ENCODE measurements around the gene PCED1B. TPM values are rescaled to one million over a fixed set of nuclear protein-coding genes. Genes with fewer than 3 reads are reported as not detected.

Gene PCED1B
- total RNA-seq, 1 experiment from 2014 or later = 6.6 TPM

DNA sequence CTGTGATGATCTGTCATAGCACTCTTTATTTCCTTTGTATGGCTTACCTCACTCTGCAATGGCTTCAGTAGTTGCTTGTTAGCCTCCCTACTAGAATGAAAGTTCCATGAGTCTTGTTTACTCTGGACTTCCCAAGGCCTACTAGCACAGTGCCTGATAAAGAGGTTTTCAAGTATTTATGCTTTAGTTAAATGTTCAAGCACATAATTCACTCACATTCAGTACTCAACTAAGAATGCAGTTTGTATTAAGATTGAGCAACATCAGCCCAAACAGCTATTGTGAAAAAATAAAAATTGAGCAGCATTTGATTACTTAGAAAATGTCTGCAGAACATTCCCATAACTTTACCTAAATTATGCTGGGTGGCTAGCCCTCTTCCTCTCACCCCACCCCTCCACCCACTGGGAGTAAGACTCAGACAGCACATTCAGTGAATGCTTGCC is 159.3 kb downstream of the PCED1B start:
- CTCF ChIA-PET = no interaction called here
- POLR2A ChIA-PET = no interaction called here
- H3K27ac Mint-ChIP-seq = peak overlapping the region; percentile 69
- no peak for DNase-seq (ENCODE audit: low spot score)
- no peaks in the 10 kb centered on the region for H3K9me3 Mint-ChIP-seq
- H3K36me3 Mint-ChIP-seq = peaks cover 13% of the 10 kb centered on the region
- H3K27me3 Mint-ChIP-seq (ENCODE audit: low read depth) = no peaks in the 10 kb centered on the region
- no peak for ATAC-seq
- peaks cover 38% of the 10 kb centered on the region for H3K4me1 Mint-ChIP-seq
- no peak overlapping the region for H3K4me3 Mint-ChIP-seq
- no peak for TF ChIP-seq NFE2L1 (CRISPR knock-in tag; IDR thresholded peaks at IDR 0.05)
- TF ChIP-seq E2F5 (CRISPR knock-in tag; IDR thresholded peaks at IDR 0.05) = no peak
- TF ChIP-seq, protein P1, sequence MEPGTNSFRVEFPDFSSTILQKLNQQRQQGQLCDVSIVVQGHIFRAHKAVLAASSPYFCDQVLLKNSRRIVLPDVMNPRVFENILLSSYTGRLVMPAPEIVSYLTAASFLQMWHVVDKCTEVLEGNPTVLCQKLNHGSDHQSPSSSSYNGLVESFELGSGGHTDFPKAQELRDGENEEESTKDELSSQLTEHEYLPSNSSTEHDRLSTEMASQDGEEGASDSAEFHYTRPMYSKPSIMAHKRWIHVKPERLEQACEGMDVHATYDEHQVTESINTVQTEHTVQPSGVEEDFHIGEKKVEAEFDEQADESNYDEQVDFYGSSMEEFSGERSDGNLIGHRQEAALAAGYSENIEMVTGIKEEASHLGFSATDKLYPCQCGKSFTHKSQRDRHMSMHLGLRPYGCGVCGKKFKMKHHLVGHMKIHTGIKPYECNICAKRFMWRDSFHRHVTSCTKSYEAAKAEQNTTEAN (CRISPR knock-in tag; IDR thresholded peaks at IDR 0.05) = no peak
- no peak for TF ChIP-seq HMGA2 (CRISPR knock-in tag; IDR thresholded peaks at IDR 0.05)
- no peak for TF ChIP-seq FOXK1 (CRISPR knock-in tag; IDR thresholded peaks at IDR 0.05)
- TF ChIP-seq SOX15 (CRISPR knock-in tag; IDR thresholded peaks at IDR 0.05) = no peak
- no peak for TF ChIP-seq ZNF232 (CRISPR knock-in tag; IDR thresholded peaks at IDR 0.05)
- no peak for TF ChIP-seq CREB1 (CRISPR knock-in tag; IDR thresholded peaks at IDR 0.05)
- TF ChIP-seq, protein P2, sequence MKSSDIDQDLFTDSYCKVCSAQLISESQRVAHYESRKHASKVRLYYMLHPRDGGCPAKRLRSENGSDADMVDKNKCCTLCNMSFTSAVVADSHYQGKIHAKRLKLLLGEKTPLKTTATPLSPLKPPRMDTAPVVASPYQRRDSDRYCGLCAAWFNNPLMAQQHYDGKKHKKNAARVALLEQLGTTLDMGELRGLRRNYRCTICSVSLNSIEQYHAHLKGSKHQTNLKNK (CRISPR knock-in tag; IDR thresholded peaks at IDR 0.05) = no peak
- TF ChIP-seq TP53 (CRISPR knock-in tag; IDR thresholded peaks at IDR 0.05) = no peak

DNA sequence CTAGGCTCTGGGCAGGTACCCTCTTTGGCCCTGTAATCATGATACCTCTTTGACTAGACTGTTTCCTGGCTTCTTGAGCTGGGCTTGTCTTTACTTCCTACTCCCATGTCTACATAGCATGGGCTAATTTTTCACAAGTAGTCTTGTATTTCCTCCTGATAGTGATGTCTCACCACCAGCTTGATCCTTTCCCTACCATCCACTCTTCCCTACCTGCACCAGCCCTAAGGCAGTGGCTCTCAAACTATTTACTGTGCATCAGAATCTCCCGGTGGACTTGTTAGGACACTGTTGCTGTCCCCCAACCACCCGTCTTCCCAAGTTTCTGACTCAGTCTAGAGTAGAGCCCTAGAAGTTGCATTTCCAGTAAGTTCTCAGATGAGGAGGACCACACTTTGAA is 163.0 kb downstream of the PCED1B start:
- Mint-ChIP-seq H3K9me3 (no peaks in the 10 kb centered on the region), H3K4me3 (no peak overlapping the region)

More for the DNA sequence above, 163.0 kb downstream of the PCED1B start:
- no peak for DNase-seq (ENCODE audit: low spot score)
- no peak for ATAC-seq
- Mint-ChIP-seq H3K36me3 (no peaks in the 10 kb centered on the region), H3K27me3 (ENCODE audit: low read depth) (no peaks in the 10 kb centered on the region; the same call in 1 of the 2 replicates), H3K4me1 (peaks cover 19% of the 10 kb centered on the region), H3K27ac (no peak overlapping the region)
- no peak for TF ChIP-seq ZNF317 (CRISPR knock-in tag; IDR thresholded peaks at IDR 0.05; ENCODE audit: borderline replicate concordance, low read depth)
- no peak for TF ChIP-seq AR (CRISPR knock-in tag; IDR thresholded peaks at IDR 0.05)
- TF ChIP-seq, protein P3, sequence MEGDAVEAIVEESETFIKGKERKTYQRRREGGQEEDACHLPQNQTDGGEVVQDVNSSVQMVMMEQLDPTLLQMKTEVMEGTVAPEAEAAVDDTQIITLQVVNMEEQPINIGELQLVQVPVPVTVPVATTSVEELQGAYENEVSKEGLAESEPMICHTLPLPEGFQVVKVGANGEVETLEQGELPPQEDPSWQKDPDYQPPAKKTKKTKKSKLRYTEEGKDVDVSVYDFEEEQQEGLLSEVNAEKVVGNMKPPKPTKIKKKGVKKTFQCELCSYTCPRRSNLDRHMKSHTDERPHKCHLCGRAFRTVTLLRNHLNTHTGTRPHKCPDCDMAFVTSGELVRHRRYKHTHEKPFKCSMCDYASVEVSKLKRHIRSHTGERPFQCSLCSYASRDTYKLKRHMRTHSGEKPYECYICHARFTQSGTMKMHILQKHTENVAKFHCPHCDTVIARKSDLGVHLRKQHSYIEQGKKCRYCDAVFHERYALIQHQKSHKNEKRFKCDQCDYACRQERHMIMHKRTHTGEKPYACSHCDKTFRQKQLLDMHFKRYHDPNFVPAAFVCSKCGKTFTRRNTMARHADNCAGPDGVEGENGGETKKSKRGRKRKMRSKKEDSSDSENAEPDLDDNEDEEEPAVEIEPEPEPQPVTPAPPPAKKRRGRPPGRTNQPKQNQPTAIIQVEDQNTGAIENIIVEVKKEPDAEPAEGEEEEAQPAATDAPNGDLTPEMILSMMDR (IDR thresholded peaks at IDR 0.05) = no peak
- no peak for TF ChIP-seq SP1 (CRISPR knock-in tag; conservative IDR thresholded peaks at IDR 0.05)
- TF ChIP-seq ATF3 (CRISPR knock-in tag; conservative IDR thresholded peaks at IDR 0.05) = no peak
- TF ChIP-seq NR1H2 (CRISPR knock-in tag; IDR thresholded peaks at IDR 0.05) = no peak
- TF ChIP-seq CREM (CRISPR knock-in tag; IDR thresholded peaks at IDR 0.05) = no peak
- TF ChIP-seq, protein P4, sequence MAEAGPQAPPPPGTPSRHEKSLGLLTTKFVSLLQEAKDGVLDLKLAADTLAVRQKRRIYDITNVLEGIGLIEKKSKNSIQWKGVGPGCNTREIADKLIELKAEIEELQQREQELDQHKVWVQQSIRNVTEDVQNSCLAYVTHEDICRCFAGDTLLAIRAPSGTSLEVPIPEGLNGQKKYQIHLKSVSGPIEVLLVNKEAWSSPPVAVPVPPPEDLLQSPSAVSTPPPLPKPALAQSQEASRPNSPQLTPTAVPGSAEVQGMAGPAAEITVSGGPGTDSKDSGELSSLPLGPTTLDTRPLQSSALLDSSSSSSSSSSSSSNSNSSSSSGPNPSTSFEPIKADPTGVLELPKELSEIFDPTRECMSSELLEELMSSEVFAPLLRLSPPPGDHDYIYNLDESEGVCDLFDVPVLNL (CRISPR knock-in tag; IDR thresholded peaks at IDR 0.05; ENCODE audit: borderline replicate concordance, low read depth) = no peak
- ChIA-PET CTCF (interaction anchor here (1.3 kb wide), 1 partner anchor 30 kb away, joined by 3 read pairs; no protein-coding TSS in a partner anchor), POLR2A (no interaction called here)

Data from WTC11 (cell line).